Measurements from ENCODE around the gene PITX1. TPM values are rescaled to one million over a fixed set of nuclear protein-coding genes. Genes with fewer than 3 reads are reported as not detected.

Gene PITX1
- total and polyA plus RNA-seq, 2 of the 13 experiments (the other 11 are each of a cell fraction or from before 2014, with no cell fraction given) = 11.7 to 20.2 TPM

- Histone ChIP-seq H3K36me3 (replicated peaks in 1 of 2; ENCODE audit: control insufficient read depth in 1 of 2, insufficient read depth in 2 of 2, low read length in 2 of 2) (no peaks in the 10 kb centered on the region), H2AFZ (ENCODE audit: low read length) (no peak overlapping the region), H3K27me3 (ENCODE audit: control insufficient read depth in 1 of 2, insufficient read depth in 2 of 2, low read length in 2 of 2) (no peaks in the 10 kb centered on the region), H3K27ac (ENCODE audit: extremely low read length, insufficient read depth, low read length) (no peak overlapping the region), H3K4me3 (replicated peaks in 1 of 3; ENCODE audit: insufficient read depth in 1 of 3, low read depth in 2 of 3, low read length in 3 of 3) (no peak overlapping the region), H4K20me1 (ENCODE audit: insufficient read depth, low read length) (no peaks in the 10 kb centered on the region), H3K9ac (ENCODE audit: insufficient read depth, low read depth, low read length) (no peak overlapping the region), H3K79me2 (ENCODE audit: insufficient read depth, low read length) (no peaks in the 10 kb centered on the region), H3K4me1 (ENCODE audit: insufficient read depth, low read length) (no peaks in the 10 kb centered on the region), H3K4me2 (ENCODE audit: low read depth, low read length) (no peak overlapping the region), H3K9me3 (ENCODE audit: low read length) (no peaks in the 10 kb centered on the region)
- in situ Hi-C loops (cut with HindIII; ENCODE audit: extremely low pct_ligation_motif_present, low pct_unique_long_range_greater_than_20kb) (no loop called here), intact Hi-C loops (cut with micrococcal nuclease; ENCODE audit: unreplicated experiment) (no loop called here)
- CTCF ChIA-PET (ENCODE audit: low intra/inter-chr PET ratio, low total read pairs) = no interaction called here
- POLR2A ChIA-PET = no interaction called here
- no TSS peak for BruUV-seq (replicated peaks)
- no peak for TF ChIP-seq MED8 (CRISPR knock-in tag; IDR thresholded peaks at IDR 0.05; ENCODE audit: insufficient replicate concordance)
- TF ChIP-seq ZNF615 (CRISPR knock-in tag; IDR thresholded peaks at IDR 0.05; ENCODE audit: borderline replicate concordance) = no peak
- no peak for TF ChIP-seq ELF3 (CRISPR knock-in tag; IDR thresholded peaks at IDR 0.05)
- FAIRE-seq = no peak
- WGBS (ENCODE audit: low lambda C conversion rate) = 27% methylated on average over 4 of the region's 11 CpGs
- ATAC-seq = no peak
- no peak for DNase-seq (ENCODE audit: low spot score)
Measured at GRCh38 chr5:134997015-134997414, 37.0 kb downstream of the PITX1 start.

- no peak for ATAC-seq
- no TSS peak for BruUV-seq (replicated peaks)
- TF ChIP-seq BORCS8-MEF2B (CRISPR knock-in tag; IDR thresholded peaks at IDR 0.05) (no peak), ZNF274 (CRISPR knock-in tag; IDR thresholded peaks at IDR 0.05) (no peak), RBM39 (IDR thresholded peaks at IDR 0.05; ENCODE audit: low read depth, low read length, poor library complexity, severe bottlenecking) (no peak), PCBP2 (optimal IDR thresholded peaks at IDR 0.05; ENCODE audit: low read depth, low read length, poor library complexity, severe bottlenecking) (no peak), ZNF331 (CRISPR knock-in tag; IDR thresholded peaks at IDR 0.05) (no peak), PRDM15 (CRISPR knock-in tag; IDR thresholded peaks at IDR 0.05) (no peak), SAFB2 (CRISPR knock-in tag; IDR thresholded peaks at IDR 0.05; ENCODE audit: borderline replicate concordance, low read depth) (no peak), AKAP8 (CRISPR knock-in tag; IDR thresholded peaks at IDR 0.05) (no peak), ZNF275 (CRISPR knock-in tag; IDR thresholded peaks at IDR 0.05; ENCODE audit: borderline replicate concordance) (no peak), CREB3 (CRISPR knock-in tag; IDR thresholded peaks at IDR 0.05) (no peak)
Measured at GRCh38 chr5:134995850-134996402, 38.1 kb downstream of the PITX1 start.

More at GRCh38 chr5:134995850-134996402, 38.1 kb downstream of the PITX1 start:
- ChIA-PET CTCF (ENCODE audit: low intra/inter-chr PET ratio, low total read pairs) (no interaction called here), POLR2A (no interaction called here)
- no peak overlapping the region for H3K4me2 ChIP-seq (ENCODE audit: low read depth, low read length)
- no peaks in the 10 kb centered on the region for H3K79me2 ChIP-seq (ENCODE audit: insufficient read depth, low read length)
- H2AFZ ChIP-seq (ENCODE audit: low read length) = no peak overlapping the region
- no peak overlapping the region for H3K27ac ChIP-seq (ENCODE audit: extremely low read length, insufficient read depth, low read length)
- DNase-seq (ENCODE audit: low spot score) (no peak), FAIRE-seq (no peak)
- in situ Hi-C loops (cut with HindIII; ENCODE audit: extremely low pct_ligation_motif_present, low pct_unique_long_range_greater_than_20kb) (no loop called here), intact Hi-C loops (cut with micrococcal nuclease; ENCODE audit: unreplicated experiment) (no loop called here)
- H3K9me3 ChIP-seq (ENCODE audit: low read length) = no peaks in the 10 kb centered on the region
- 92% methylated on average over 5 of the region's 8 CpGs for WGBS (ENCODE audit: low lambda C conversion rate)
- no peaks in the 10 kb centered on the region for H3K4me1 ChIP-seq (ENCODE audit: insufficient read depth, low read length)
- H4K20me1 ChIP-seq (ENCODE audit: insufficient read depth, low read length) = no peaks in the 10 kb centered on the region
- no peak overlapping the region for H3K9ac ChIP-seq (ENCODE audit: insufficient read depth, low read depth, low read length)
- no peaks in the 10 kb centered on the region for H3K36me3 ChIP-seq (replicated peaks in 1 of 2; ENCODE audit: control insufficient read depth in 1 of 2, insufficient read depth in 2 of 2, low read length in 2 of 2)
- H3K4me3 ChIP-seq (replicated peaks in 1 of 3; ENCODE audit: insufficient read depth in 1 of 3, low read depth in 2 of 3, low read length in 3 of 3) = no peak overlapping the region
- no peaks in the 10 kb centered on the region for H3K27me3 ChIP-seq (ENCODE audit: control insufficient read depth in 1 of 2, insufficient read depth in 2 of 2, low read length in 2 of 2)
